HEK293 (cell line): ENCODE results near the gene ATP6V0A1.
A peak's percentile ranks its signal among the peaks of the same experiment; 100 is the strongest.

ENCODE experiments used
- KLF1 ChIP-seq: fragments of 450-650 bp; formaldehyde crosslinking; IDR thresholded peaks from 2 replicates; pipeline ENCODE4 v1.5.1; 2016; ENCODE audit warnings: missing biosample characterization, missing genetic modification characterization
- SCRT2 ChIP-seq: fragments of 450-650 bp; formaldehyde crosslinking; IDR thresholded peaks from 2 replicates; pipeline ENCODE4 v1.5.1; 2016; ENCODE audit warnings: missing biosample characterization, missing genetic modification characterization
- WT1 ChIP-seq: fragments of 450-650 bp; formaldehyde crosslinking; IDR thresholded peaks from 2 replicates; pipeline ENCODE4 v1.5.1; 2016; ENCODE audit warnings: missing biosample characterization, missing genetic modification characterization
- YY1 ChIP-seq: fragments of 450-650 bp; formaldehyde crosslinking; IDR thresholded peaks from 2 replicates; pipeline ENCODE4 v1.5.1; 2018; ENCODE audit warnings: missing biosample characterization, missing genetic modification characterization
- ZBTB21 ChIP-seq: fragments of 450-650 bp; formaldehyde crosslinking; IDR thresholded peaks from 2 replicates; pipeline ENCODE4 v1.5.1; 2017; ENCODE audit warnings: missing biosample characterization, missing genetic modification characterization
- ZNF132 ChIP-seq: fragments of 450-650 bp; formaldehyde crosslinking; IDR thresholded peaks from 2 replicates; pipeline ENCODE4 v1.5.1; 2017; ENCODE audit warnings: missing biosample characterization, missing genetic modification characterization, borderline replicate concordance
- ZNF2 ChIP-seq: fragments of 450-650 bp; formaldehyde crosslinking; IDR thresholded peaks from 2 replicates; pipeline ENCODE4 v1.5.1; 2016; ENCODE audit warnings: missing biosample characterization, missing genetic modification characterization
- ZNF202 ChIP-seq: fragments of 450-650 bp; formaldehyde crosslinking; IDR thresholded peaks from 2 replicates; pipeline ENCODE4 v1.5.1; 2016; ENCODE audit warnings: missing biosample characterization, missing genetic modification characterization, borderline replicate concordance
- ZNF24 ChIP-seq: fragments of 450-650 bp; formaldehyde crosslinking; IDR thresholded peaks from 2 replicates; pipeline ENCODE4 v1.5.1; 2016; ENCODE audit warnings: missing biosample characterization, missing genetic modification characterization
- ZNF335 ChIP-seq: fragments of 450-650 bp; formaldehyde crosslinking; conservative IDR thresholded peaks from 2 replicates; pipeline ENCODE4 v1.5.1; 2016; ENCODE audit warnings: missing biosample characterization, missing genetic modification characterization
- ZNF600 ChIP-seq: fragments of 450-650 bp; formaldehyde crosslinking; IDR thresholded peaks from 2 replicates; pipeline ENCODE4 v1.5.1; 2016; ENCODE audit warnings: missing biosample characterization, missing genetic modification characterization
- ZNF610 ChIP-seq: fragments of 450-650 bp; formaldehyde crosslinking; IDR thresholded peaks from 2 replicates; pipeline ENCODE4 v1.5.1; 2016; ENCODE audit warnings: missing biosample characterization, missing genetic modification characterization, borderline replicate concordance
- TF ChIP-seq, protein P1 (sequence below): fragments of 450-650 bp; formaldehyde crosslinking; IDR thresholded peaks from 2 replicates; pipeline ENCODE4 v1.5.1; 2016; ENCODE audit warnings: missing biosample characterization, missing genetic modification characterization
- TF ChIP-seq, protein P2 (sequence below): fragments of 450-650 bp; formaldehyde crosslinking; IDR thresholded peaks from 2 replicates; pipeline ENCODE4 v1.5.1; 2017; ENCODE audit warnings: missing biosample characterization, mild to moderate bottlenecking, missing genetic modification characterization, moderate library complexity
- TF ChIP-seq, protein P3 (sequence below): fragments of 450-650 bp; formaldehyde crosslinking; IDR thresholded peaks from 2 replicates; pipeline ENCODE4 v1.5.1; 2016; ENCODE audit warnings: missing biosample characterization, missing genetic modification characterization
- TF ChIP-seq, protein P4 (sequence below): fragments of 450-650 bp; formaldehyde crosslinking; IDR thresholded peaks from 2 replicates; pipeline ENCODE4 v1.5.1; 2017; ENCODE audit warnings: missing biosample characterization, missing genetic modification characterization
- TF ChIP-seq, protein P5 (sequence below): fragments of 450-650 bp; formaldehyde crosslinking; IDR thresholded peaks from 2 replicates; pipeline ENCODE4 v1.5.1; 2016; ENCODE audit warnings: missing biosample characterization, missing genetic modification characterization
- TF ChIP-seq, protein P6 (sequence below): fragments of 450-650 bp; formaldehyde crosslinking; IDR thresholded peaks from 2 replicates; pipeline ENCODE4 v1.5.1; 2016; ENCODE audit warnings: missing biosample characterization, missing genetic modification characterization
- TF ChIP-seq, protein P7 (sequence below): fragments of 450-650 bp; formaldehyde crosslinking; IDR thresholded peaks from 2 replicates; pipeline ENCODE4 v1.5.0; 2017; ENCODE audit warnings: missing biosample characterization, missing genetic modification characterization, borderline replicate concordance
- TF ChIP-seq, protein P8 (sequence below): fragments of 450-650 bp; formaldehyde crosslinking; IDR thresholded peaks from 2 replicates; pipeline ENCODE4 v1.5.1; 2017; ENCODE audit warnings: missing biosample characterization, missing genetic modification characterization

Gene ATP6V0A1

DNA sequence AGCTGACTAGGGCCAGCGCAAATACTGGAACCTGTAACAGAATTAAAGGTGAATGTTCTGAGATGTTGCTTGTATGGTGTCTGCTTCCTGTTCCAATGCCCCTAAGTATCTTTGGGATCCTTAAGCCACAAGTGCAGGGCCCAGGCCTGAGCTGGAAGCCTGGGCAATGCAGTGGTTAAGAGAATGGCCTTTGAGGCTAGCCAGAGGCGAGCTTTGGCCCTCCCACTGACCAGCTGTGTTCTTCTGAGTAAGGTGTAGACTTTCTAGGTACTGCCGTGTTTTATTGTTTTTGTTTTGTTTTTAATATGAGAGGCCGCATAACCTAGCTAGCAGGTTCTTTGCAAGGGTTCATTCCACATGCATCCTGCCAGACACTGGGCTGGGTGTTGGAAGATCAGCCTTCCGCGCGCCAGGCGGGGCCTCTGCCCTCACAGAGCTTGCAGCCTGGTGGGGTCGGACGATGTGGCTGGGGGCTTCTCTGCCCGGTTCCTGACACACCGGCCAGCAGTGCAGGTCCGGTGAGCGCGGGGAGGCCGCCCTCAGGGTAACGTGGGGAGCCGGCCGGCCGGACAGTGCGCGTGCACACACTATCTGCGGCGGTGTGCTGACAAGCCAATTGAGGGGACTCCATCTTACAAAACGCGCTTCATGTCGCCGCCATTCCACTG lies 107.7 kb downstream of the ATP6V0A1 start (continued):
- TF ChIP-seq, protein P1, sequence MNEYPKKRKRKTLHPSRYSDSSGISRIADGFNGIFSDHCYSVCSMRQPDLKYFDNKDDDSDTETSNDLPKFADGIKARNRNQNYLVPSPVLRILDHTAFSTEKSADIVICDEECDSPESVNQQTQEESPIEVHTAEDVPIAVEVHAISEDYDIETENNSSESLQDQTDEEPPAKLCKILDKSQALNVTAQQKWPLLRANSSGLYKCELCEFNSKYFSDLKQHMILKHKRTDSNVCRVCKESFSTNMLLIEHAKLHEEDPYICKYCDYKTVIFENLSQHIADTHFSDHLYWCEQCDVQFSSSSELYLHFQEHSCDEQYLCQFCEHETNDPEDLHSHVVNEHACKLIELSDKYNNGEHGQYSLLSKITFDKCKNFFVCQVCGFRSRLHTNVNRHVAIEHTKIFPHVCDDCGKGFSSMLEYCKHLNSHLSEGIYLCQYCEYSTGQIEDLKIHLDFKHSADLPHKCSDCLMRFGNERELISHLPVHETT (tag by site-specific recombination) = no peak
- TF ChIP-seq WT1 (no peak), YY1 (tag by site-specific recombination) (peak; percentile 92), ZBTB21 (tag by site-specific recombination) (no peak), ZNF610 (tag by site-specific recombination) (peak; percentile 65), ZNF600 (tag by site-specific recombination) (peak; percentile 61), ZNF132 (tag by site-specific recombination) (no peak), ZNF202 (tag by site-specific recombination) (no peak), ZNF24 (tag by site-specific recombination) (no peak; the same call in 1 of the 2 replicates), SCRT2 (tag by site-specific recombination) (peak; percentile 44; the same call in 1 of the 2 replicates), ZNF2 (peak; percentile 61; the same call in 1 of the 2 replicates), KLF1 (tag by site-specific recombination) (no peak), ZNF335 (peak; percentile 88)
- TF ChIP-seq, protein P2, sequence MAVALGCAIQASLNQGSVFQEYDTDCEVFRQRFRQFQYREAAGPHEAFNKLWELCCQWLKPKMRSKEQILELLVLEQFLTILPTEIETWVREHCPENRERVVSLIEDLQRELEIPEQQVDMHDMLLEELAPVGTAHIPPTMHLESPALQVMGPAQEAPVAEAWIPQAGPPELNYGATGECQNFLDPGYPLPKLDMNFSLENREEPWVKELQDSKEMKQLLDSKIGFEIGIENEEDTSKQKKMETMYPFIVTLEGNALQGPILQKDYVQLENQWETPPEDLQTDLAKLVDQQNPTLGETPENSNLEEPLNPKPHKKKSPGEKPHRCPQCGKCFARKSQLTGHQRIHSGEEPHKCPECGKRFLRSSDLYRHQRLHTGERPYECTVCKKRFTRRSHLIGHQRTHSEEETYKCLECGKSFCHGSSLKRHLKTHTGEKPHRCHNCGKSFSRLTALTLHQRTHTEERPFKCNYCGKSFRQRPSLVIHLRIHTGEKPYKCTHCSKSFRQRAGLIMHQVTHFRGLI (tag by site-specific recombination) = no peak
- TF ChIP-seq, protein P3, sequence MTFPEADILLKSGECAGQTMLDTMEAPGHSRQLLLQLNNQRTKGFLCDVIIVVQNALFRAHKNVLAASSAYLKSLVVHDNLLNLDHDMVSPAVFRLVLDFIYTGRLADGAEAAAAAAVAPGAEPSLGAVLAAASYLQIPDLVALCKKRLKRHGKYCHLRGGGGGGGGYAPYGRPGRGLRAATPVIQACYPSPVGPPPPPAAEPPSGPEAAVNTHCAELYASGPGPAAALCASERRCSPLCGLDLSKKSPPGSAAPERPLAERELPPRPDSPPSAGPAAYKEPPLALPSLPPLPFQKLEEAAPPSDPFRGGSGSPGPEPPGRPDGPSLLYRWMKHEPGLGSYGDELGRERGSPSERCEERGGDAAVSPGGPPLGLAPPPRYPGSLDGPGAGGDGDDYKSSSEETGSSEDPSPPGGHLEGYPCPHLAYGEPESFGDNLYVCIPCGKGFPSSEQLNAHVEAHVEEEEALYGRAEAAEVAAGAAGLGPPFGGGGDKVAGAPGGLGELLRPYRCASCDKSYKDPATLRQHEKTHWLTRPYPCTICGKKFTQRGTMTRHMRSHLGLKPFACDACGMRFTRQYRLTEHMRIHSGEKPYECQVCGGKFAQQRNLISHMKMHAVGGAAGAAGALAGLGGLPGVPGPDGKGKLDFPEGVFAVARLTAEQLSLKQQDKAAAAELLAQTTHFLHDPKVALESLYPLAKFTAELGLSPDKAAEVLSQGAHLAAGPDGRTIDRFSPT = no peak
- TF ChIP-seq, protein P4, sequence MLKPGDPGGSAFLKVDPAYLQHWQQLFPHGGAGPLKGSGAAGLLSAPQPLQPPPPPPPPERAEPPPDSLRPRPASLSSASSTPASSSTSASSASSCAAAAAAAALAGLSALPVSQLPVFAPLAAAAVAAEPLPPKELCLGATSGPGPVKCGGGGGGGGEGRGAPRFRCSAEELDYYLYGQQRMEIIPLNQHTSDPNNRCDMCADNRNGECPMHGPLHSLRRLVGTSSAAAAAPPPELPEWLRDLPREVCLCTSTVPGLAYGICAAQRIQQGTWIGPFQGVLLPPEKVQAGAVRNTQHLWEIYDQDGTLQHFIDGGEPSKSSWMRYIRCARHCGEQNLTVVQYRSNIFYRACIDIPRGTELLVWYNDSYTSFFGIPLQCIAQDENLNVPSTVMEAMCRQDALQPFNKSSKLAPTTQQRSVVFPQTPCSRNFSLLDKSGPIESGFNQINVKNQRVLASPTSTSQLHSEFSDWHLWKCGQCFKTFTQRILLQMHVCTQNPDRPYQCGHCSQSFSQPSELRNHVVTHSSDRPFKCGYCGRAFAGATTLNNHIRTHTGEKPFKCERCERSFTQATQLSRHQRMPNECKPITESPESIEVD (tag by site-specific recombination) = no peak
- TF ChIP-seq, protein P5, sequence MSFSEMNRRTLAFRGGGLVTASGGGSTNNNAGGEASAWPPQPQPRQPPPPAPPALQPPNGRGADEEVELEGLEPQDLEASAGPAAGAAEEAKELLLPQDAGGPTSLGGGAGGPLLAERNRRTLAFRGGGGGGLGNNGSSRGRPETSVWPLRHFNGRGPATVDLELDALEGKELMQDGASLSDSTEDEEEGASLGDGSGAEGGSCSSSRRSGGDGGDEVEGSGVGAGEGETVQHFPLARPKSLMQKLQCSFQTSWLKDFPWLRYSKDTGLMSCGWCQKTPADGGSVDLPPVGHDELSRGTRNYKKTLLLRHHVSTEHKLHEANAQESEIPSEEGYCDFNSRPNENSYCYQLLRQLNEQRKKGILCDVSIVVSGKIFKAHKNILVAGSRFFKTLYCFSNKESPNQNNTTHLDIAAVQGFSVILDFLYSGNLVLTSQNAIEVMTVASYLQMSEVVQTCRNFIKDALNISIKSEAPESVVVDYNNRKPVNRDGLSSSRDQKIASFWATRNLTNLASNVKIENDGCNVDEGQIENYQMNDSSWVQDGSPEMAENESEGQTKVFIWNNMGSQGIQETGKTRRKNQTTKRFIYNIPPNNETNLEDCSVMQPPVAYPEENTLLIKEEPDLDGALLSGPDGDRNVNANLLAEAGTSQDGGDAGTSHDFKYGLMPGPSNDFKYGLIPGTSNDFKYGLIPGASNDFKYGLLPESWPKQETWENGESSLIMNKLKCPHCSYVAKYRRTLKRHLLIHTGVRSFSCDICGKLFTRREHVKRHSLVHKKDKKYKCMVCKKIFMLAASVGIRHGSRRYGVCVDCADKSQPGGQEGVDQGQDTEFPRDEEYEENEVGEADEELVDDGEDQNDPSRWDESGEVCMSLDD = 0 out of 2 replicates have a peak, but pooled peaks have one; percentile 17
- TF ChIP-seq, protein P6, sequence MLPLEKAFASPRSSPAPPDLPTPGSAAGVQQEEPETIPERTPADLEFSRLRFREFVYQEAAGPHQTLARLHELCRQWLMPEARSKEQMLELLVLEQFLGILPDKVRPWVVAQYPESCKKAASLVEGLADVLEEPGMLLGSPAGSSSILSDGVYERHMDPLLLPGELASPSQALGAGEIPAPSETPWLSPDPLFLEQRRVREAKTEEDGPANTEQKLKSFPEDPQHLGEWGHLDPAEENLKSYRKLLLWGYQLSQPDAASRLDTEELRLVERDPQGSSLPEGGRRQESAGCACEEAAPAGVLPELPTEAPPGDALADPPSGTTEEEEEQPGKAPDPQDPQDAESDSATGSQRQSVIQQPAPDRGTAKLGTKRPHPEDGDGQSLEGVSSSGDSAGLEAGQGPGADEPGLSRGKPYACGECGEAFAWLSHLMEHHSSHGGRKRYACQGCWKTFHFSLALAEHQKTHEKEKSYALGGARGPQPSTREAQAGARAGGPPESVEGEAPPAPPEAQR (tag by site-specific recombination) = no peak
- TF ChIP-seq, protein P7, sequence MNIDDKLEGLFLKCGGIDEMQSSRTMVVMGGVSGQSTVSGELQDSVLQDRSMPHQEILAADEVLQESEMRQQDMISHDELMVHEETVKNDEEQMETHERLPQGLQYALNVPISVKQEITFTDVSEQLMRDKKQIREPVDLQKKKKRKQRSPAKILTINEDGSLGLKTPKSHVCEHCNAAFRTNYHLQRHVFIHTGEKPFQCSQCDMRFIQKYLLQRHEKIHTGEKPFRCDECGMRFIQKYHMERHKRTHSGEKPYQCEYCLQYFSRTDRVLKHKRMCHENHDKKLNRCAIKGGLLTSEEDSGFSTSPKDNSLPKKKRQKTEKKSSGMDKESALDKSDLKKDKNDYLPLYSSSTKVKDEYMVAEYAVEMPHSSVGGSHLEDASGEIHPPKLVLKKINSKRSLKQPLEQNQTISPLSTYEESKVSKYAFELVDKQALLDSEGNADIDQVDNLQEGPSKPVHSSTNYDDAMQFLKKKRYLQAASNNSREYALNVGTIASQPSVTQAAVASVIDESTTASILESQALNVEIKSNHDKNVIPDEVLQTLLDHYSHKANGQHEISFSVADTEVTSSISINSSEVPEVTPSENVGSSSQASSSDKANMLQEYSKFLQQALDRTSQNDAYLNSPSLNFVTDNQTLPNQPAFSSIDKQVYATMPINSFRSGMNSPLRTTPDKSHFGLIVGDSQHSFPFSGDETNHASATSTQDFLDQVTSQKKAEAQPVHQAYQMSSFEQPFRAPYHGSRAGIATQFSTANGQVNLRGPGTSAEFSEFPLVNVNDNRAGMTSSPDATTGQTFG = no peak
- TF ChIP-seq, protein P8, sequence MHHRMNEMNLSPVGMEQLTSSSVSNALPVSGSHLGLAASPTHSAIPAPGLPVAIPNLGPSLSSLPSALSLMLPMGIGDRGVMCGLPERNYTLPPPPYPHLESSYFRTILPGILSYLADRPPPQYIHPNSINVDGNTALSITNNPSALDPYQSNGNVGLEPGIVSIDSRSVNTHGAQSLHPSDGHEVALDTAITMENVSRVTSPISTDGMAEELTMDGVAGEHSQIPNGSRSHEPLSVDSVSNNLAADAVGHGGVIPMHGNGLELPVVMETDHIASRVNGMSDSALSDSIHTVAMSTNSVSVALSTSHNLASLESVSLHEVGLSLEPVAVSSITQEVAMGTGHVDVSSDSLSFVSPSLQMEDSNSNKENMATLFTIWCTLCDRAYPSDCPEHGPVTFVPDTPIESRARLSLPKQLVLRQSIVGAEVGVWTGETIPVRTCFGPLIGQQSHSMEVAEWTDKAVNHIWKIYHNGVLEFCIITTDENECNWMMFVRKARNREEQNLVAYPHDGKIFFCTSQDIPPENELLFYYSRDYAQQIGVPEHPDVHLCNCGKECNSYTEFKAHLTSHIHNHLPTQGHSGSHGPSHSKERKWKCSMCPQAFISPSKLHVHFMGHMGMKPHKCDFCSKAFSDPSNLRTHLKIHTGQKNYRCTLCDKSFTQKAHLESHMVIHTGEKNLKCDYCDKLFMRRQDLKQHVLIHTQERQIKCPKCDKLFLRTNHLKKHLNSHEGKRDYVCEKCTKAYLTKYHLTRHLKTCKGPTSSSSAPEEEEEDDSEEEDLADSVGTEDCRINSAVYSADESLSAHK (tag by site-specific recombination) = no peak
